Measurements from ENCODE around the gene ZKSCAN4. TPM values are rescaled to one million over a fixed set of nuclear protein-coding genes. Genes with fewer than 3 reads are reported as not detected.

Gene ZKSCAN4
- total and polyA plus RNA-seq, 9 donors = 1.5 to 8.0 (median 6.0) TPM

GRCh38 chr6:28239636-28240035 is 12.4 kb downstream of the ZKSCAN4 start:
- Histone ChIP-seq H3K4me1 (ENCODE audit: insufficient read depth) (no peaks in the 10 kb centered on the region), H3K9me3 (no peaks in the 10 kb centered on the region), H3K27me3 (no peaks in the 10 kb centered on the region), H3K4me3 (no peak overlapping the region), H3K27ac (no peak overlapping the region), H3K36me3 (no peaks in the 10 kb centered on the region)
- TF ChIP-seq CTCF (IDR thresholded peaks at IDR 0.05) (no peak), EP300 (IDR thresholded peaks at IDR 0.05) (no peak), POLR2A (IDR thresholded peaks at IDR 0.05) (no peak)
- DNase-seq = no peak
- intact Hi-C loops (cut with DNase I) = no loop called here
- 88 to 91% (median 89%) methylated on average over 1 of the region's 1 CpG for WGBS, 3 donors

GRCh38 chr6:28235912-28236452 is 16.1 kb downstream of the ZKSCAN4 start:
- TF ChIP-seq EP300 (IDR thresholded peaks at IDR 0.05) (no peak), CTCF (IDR thresholded peaks at IDR 0.05) (no peak), POLR2A (IDR thresholded peaks at IDR 0.05) (no peak)
- H3K9me3 ChIP-seq = peaks cover 0 to 3% of the 10 kb centered on the region in 2 donors
- no peaks in the 10 kb centered on the region for H3K27me3 ChIP-seq
- 74 to 92% (median 77%) methylated on average over 3 of the region's 3 CpGs for WGBS, 3 donors
- DNase-seq = no peak
- no peaks in the 10 kb centered on the region for H3K36me3 ChIP-seq
- no peak overlapping the region for H3K27ac ChIP-seq
- H3K4me1 ChIP-seq (ENCODE audit: insufficient read depth) = no peaks in the 10 kb centered on the region
- H3K4me3 ChIP-seq = no peak overlapping the region
- intact Hi-C loops (cut with DNase I) = no loop called here

GRCh38 chr6:28232785-28233184 is 19.3 kb downstream of the ZKSCAN4 start:
- Histone ChIP-seq H3K4me3 (no peak overlapping the region), H3K4me1 (ENCODE audit: insufficient read depth) (no peaks in the 10 kb centered on the region), H3K36me3 (no peaks in the 10 kb centered on the region), H3K9me3 (peaks cover 0 to 3% of the 10 kb centered on the region in 2 donors), H3K27me3 (no peaks in the 10 kb centered on the region), H3K27ac (no peak overlapping the region)
- no peak for DNase-seq
- 95 to 97% (median 96%) methylated on average over 11 of the region's 11 CpGs for WGBS, 3 donors
- intact Hi-C loops (cut with DNase I) = no loop called here
- TF ChIP-seq POLR2A (IDR thresholded peaks at IDR 0.05) (no peak), CTCF (IDR thresholded peaks at IDR 0.05) (no peak), EP300 (IDR thresholded peaks at IDR 0.05) (no peak)

- TF ChIP-seq EP300 (IDR thresholded peaks at IDR 0.05) (no peak), POLR2A (IDR thresholded peaks at IDR 0.05) (no peak), CTCF (IDR thresholded peaks at IDR 0.05) (no peak)
- no peak for DNase-seq
- Histone ChIP-seq H3K4me1 (ENCODE audit: insufficient read depth) (peaks cover 1% of the 10 kb centered on the region), H3K4me3 (no peak overlapping the region), H3K27me3 (no peaks in the 10 kb centered on the region), H3K27ac (no peak overlapping the region), H3K36me3 (no peaks in the 10 kb centered on the region), H3K9me3 (no peaks in the 10 kb centered on the region)
- 94 to 97% (median 95%) methylated on average over 2 of the region's 2 CpGs for WGBS, 3 donors
- intact Hi-C loops (cut with DNase I) = loop anchor here in 1 of 4 donors (5.0 kb wide), 1 partner anchor 131 kb away; no protein-coding TSS in a partner anchor
Observed at GRCh38 chr6:28226460-28226859, 25.6 kb downstream of the ZKSCAN4 start.

Measured in ovary (tissue), 9 donors.